ENCODE data around the gene RAB3B.
"Not testable (repeated sequence)": the region's sequence is repeated elsewhere in the genome, so short reads cannot be mapped to it uniquely, and the experiment has no call there.

The RAB3B gene

GRCh38 chr1:51990478-51990965 is at the start of gene RAB3B:
Gene RAB3B (minus strand): TSS chr1:51990700. CDS start chr1:51977117, 13,583 bp downstream.
- Histone ChIP-seq H3K9me3 (ENCODE audit: control insufficient read depth, insufficient read depth, low read length) (no peaks in the 10 kb centered on the region), H3K9ac (ENCODE audit: low read depth, low read length) (peak within 1 kb of the TSS; percentile 69), H3K4me1 (ENCODE audit: insufficient read depth, low read length) (peaks cover 10% of the 10 kb centered on the region; the same call in 1 of the 2 replicates), H3K36me3 (ENCODE audit: insufficient read depth, low read length) (no peaks in the 10 kb centered on the region)

- no peaks in the 10 kb centered on the region for H3K4me1 ChIP-seq (ENCODE audit: insufficient read depth, low read length)
- no peak overlapping the region for H3K9ac ChIP-seq (ENCODE audit: low read depth, low read length)
- H3K36me3 ChIP-seq (ENCODE audit: insufficient read depth, low read length) = peaks cover 11% of the 10 kb centered on the region; the same call in 1 of the 2 replicates
- H3K9me3 ChIP-seq (ENCODE audit: control insufficient read depth, insufficient read depth, low read length) = no peaks in the 10 kb centered on the region
Observed at GRCh38 chr1:52037909-52038308, 47.4 kb upstream of the RAB3B start.

GRCh38 chr1:52037402-52037814 is 46.9 kb upstream of the RAB3B start:
- H3K9me3 ChIP-seq (ENCODE audit: control insufficient read depth, insufficient read depth, low read length) = no peaks in the 10 kb centered on the region
- no peaks in the 10 kb centered on the region for H3K4me1 ChIP-seq (ENCODE audit: insufficient read depth, low read length)
- no peak overlapping the region for H3K9ac ChIP-seq (ENCODE audit: low read depth, low read length)
- peaks cover 11% of the 10 kb centered on the region; the same call in 1 of the 2 replicates for H3K36me3 ChIP-seq (ENCODE audit: insufficient read depth, low read length)

GRCh38 chr1:52034050-52034384 is 43.5 kb upstream of the RAB3B start:
- H3K36me3 ChIP-seq (ENCODE audit: insufficient read depth, low read length) = peaks cover 7% of the 10 kb centered on the region; the same call in 1 of the 2 replicates
- no peaks in the 10 kb centered on the region for H3K9me3 ChIP-seq (ENCODE audit: control insufficient read depth, insufficient read depth, low read length)
- peak overlapping the region; percentile 88; the same call in 1 of the 2 replicates for H3K9ac ChIP-seq (ENCODE audit: low read depth, low read length)
- H3K4me1 ChIP-seq (ENCODE audit: insufficient read depth, low read length) = 0 out of 2 replicates have a peak, but pooled peaks cover 3% of the 10 kb centered on the region

- Histone ChIP-seq H3K9me3 (ENCODE audit: control insufficient read depth, insufficient read depth, low read length) (no peaks in the 10 kb centered on the region), H3K36me3 (ENCODE audit: insufficient read depth, low read length) (peaks cover 7% of the 10 kb centered on the region; the same call in 1 of the 2 replicates), H3K4me1 (ENCODE audit: insufficient read depth, low read length) (0 out of 2 replicates have a peak, but pooled peaks cover 3% of the 10 kb centered on the region), H3K9ac (ENCODE audit: low read depth, low read length) (peak within 1 kb of the TSS; percentile 88)
Observed at GRCh38 chr1:52033190-52034049, 42.9 kb upstream of the RAB3B start, which contains the start of gene KTI12. Gene KTI12 (minus strand): TSS chr1:52033810. CDS start chr1:52033761, 49 bp downstream.

- 0 out of 2 replicates have a peak, but pooled peaks cover 3% of the 10 kb centered on the region for H3K4me1 ChIP-seq (ENCODE audit: insufficient read depth, low read length)
Observed at GRCh38 chr1:52032785-52033131, 42.3 kb upstream of the RAB3B start.

GRCh38 chr1:52032124-52032784 is 41.8 kb upstream of the RAB3B start:
- Histone ChIP-seq H3K36me3 (ENCODE audit: insufficient read depth, low read length) (peaks cover 3% of the 10 kb centered on the region; the same call in 1 of the 2 replicates), H3K9ac (ENCODE audit: low read depth, low read length) (peak overlapping the region; percentile 88), H3K9me3 (ENCODE audit: control insufficient read depth, insufficient read depth, low read length) (no peaks in the 10 kb centered on the region), H3K4me1 (ENCODE audit: insufficient read depth, low read length) (0 out of 2 replicates have a peak, but pooled peaks cover 3% of the 10 kb centered on the region)

More at GRCh38 chr1:52032785-52033131, 42.3 kb upstream of the RAB3B start:
- Histone ChIP-seq H3K9ac (ENCODE audit: low read depth, low read length) (peak overlapping the region; percentile 88), H3K9me3 (ENCODE audit: control insufficient read depth, insufficient read depth, low read length) (no peaks in the 10 kb centered on the region), H3K36me3 (ENCODE audit: insufficient read depth, low read length) (peaks cover 5% of the 10 kb centered on the region; the same call in 1 of the 2 replicates)

GRCh38 chr1:52028839-52029238 is 38.3 kb upstream of the RAB3B start:
- not testable (repeated sequence) for H3K4me1 ChIP-seq (ENCODE audit: insufficient read depth, low read length); H3K9ac ChIP-seq (ENCODE audit: low read depth, low read length); H3K9me3 ChIP-seq (ENCODE audit: control insufficient read depth, insufficient read depth, low read length); H3K36me3 ChIP-seq (ENCODE audit: insufficient read depth, low read length)

GRCh38 chr1:52028328-52028727 is 37.8 kb upstream of the RAB3B start:
- Histone ChIP-seq H3K9me3 (ENCODE audit: control insufficient read depth, insufficient read depth, low read length) (no peaks in the 10 kb centered on the region), H3K4me1 (ENCODE audit: insufficient read depth, low read length) (0 out of 2 replicates have a peak, but pooled peaks cover 3% of the 10 kb centered on the region), H3K36me3 (ENCODE audit: insufficient read depth, low read length) (no peaks in the 10 kb centered on the region; the same call in 1 of the 2 replicates), H3K9ac (ENCODE audit: low read depth, low read length) (no peak overlapping the region)

GRCh38 chr1:52026278-52026677 is 35.8 kb upstream of the RAB3B start:
- Histone ChIP-seq H3K9me3 (ENCODE audit: control insufficient read depth, insufficient read depth, low read length) (no peaks in the 10 kb centered on the region), H3K9ac (ENCODE audit: low read depth, low read length) (no peak overlapping the region), H3K36me3 (ENCODE audit: insufficient read depth, low read length) (peaks cover 6% of the 10 kb centered on the region; the same call in 1 of the 2 replicates), H3K4me1 (ENCODE audit: insufficient read depth, low read length) (no peaks in the 10 kb centered on the region)

- H3K9me3 ChIP-seq (ENCODE audit: control insufficient read depth, insufficient read depth, low read length) = no peaks in the 10 kb centered on the region
- peaks cover 12% of the 10 kb centered on the region; the same call in 1 of the 2 replicates for H3K36me3 ChIP-seq (ENCODE audit: insufficient read depth, low read length)
- no peaks in the 10 kb centered on the region for H3K4me1 ChIP-seq (ENCODE audit: insufficient read depth, low read length)
- H3K9ac ChIP-seq (ENCODE audit: low read depth, low read length) = no peak overlapping the region
Observed at GRCh38 chr1:52022133-52022532, 31.6 kb upstream of the RAB3B start.

GRCh38 chr1:52008071-52008809 is 17.7 kb upstream of the RAB3B start:
- Histone ChIP-seq H3K4me1 (ENCODE audit: insufficient read depth, low read length) (peaks cover 20% of the 10 kb centered on the region), H3K9ac (ENCODE audit: low read depth, low read length) (no peak overlapping the region; the same call in 1 of the 2 replicates), H3K36me3 (ENCODE audit: insufficient read depth, low read length) (no peaks in the 10 kb centered on the region), H3K9me3 (ENCODE audit: control insufficient read depth, insufficient read depth, low read length) (no peaks in the 10 kb centered on the region; the same call in 1 of the 2 replicates)

- Histone ChIP-seq H3K4me1 (ENCODE audit: insufficient read depth, low read length) (peaks cover 20% of the 10 kb centered on the region), H3K9ac (ENCODE audit: low read depth, low read length) (peak overlapping the region; percentile 49), H3K36me3 (ENCODE audit: insufficient read depth, low read length) (no peaks in the 10 kb centered on the region), H3K9me3 (ENCODE audit: control insufficient read depth, insufficient read depth, low read length) (no peaks in the 10 kb centered on the region; the same call in 1 of the 2 replicates)
Observed at GRCh38 chr1:52007215-52008002, 16.9 kb upstream of the RAB3B start.
